HepG2 (cell line): ENCODE measurements around the gene KRTAP10-6. TPM values are rescaled to one million over a fixed set of nuclear protein-coding genes. Genes with fewer than 3 reads are reported as not detected.

ENCODE experiments used
- CC2D1A ChIP-seq: sonication (generic); formaldehyde crosslinking; IDR thresholded peaks from 2 replicates; pipeline ENCODE4 v1.8.1; 2023; ENCODE audit warnings: mild to moderate bottlenecking, missing genetic modification reagents
- CREB1 ChIP-seq, 2 experiments: fragments of 450-650 bp in 1 of 2; IDR thresholded peaks; 2 replicates each; pipeline ENCODE4 v1.6.1; 2016 to 2017; ENCODE audit warnings: control low read depth in 1 of 2, mild to moderate bottlenecking in 1 of 2, missing compliant biosample characterization in 1 of 2, missing genetic modification characterization in 1 of 2
- FOSL2 ChIP-seq: sonication (generic); formaldehyde crosslinking; IDR thresholded peaks from 2 replicates; pipeline ENCODE4 v1.4.0; 2020; ENCODE audit warnings: missing genetic modification reagents
- GATAD1 ChIP-seq: IDR thresholded peaks from 2 replicates; pipeline ENCODE4 v1.6.1; 2016; ENCODE audit warnings: missing genetic modification reagents, missing compliant biosample characterization
- HNF4A ChIP-seq: sonication (generic); formaldehyde crosslinking; IDR thresholded peaks from 2 replicates; pipeline ENCODE4 v1.4.0; 2020; ENCODE audit warnings: missing genetic modification reagents
- KDM2A ChIP-seq: sonication (generic); formaldehyde crosslinking; IDR thresholded peaks from 2 replicates; pipeline ENCODE4 v1.4.0; 2020; ENCODE audit warnings: low read depth, missing genetic modification reagents, borderline replicate concordance
- MIER2 ChIP-seq: IDR thresholded peaks from 2 replicates; pipeline ENCODE4 v1.6.1; 2016; ENCODE audit warnings: missing biosample characterization, missing genetic modification reagents
- RARA ChIP-seq: IDR thresholded peaks from 2 replicates; pipeline ENCODE4 v1.6.1; 2016; ENCODE audit warnings: missing genetic modification reagents, missing compliant biosample characterization
- RFXAP ChIP-seq: sonication (generic); formaldehyde crosslinking; IDR thresholded peaks from 2 replicates; pipeline ENCODE4 v1.4.0; 2020; ENCODE audit warnings: missing genetic modification reagents, borderline replicate concordance
- SOX5 ChIP-seq: IDR thresholded peaks from 2 replicates; pipeline ENCODE4 v1.6.1; 2016; ENCODE audit warnings: borderline replicate concordance
- SP140L ChIP-seq: sonication (generic); formaldehyde crosslinking; IDR thresholded peaks from 2 replicates; pipeline ENCODE4 v1.4.0; 2020; ENCODE audit warnings: missing genetic modification reagents, borderline replicate concordance
- ZNF431 ChIP-seq: sonication (generic); formaldehyde crosslinking; IDR thresholded peaks from 2 replicates; pipeline ENCODE4 v1.9.0; 2022; ENCODE audit warnings: missing genetic modification reagents, low read depth, mild to moderate bottlenecking, borderline replicate concordance
- ZNF460 ChIP-seq: sonication (generic); formaldehyde crosslinking; IDR thresholded peaks from 2 replicates; pipeline ENCODE4 v1.5.1; 2020; ENCODE audit warnings: missing genetic modification reagents, mild to moderate bottlenecking, borderline replicate concordance
- ZNF605 ChIP-seq: sonication (generic); formaldehyde crosslinking; IDR thresholded peaks from 2 replicates; pipeline ENCODE4 v1.8.0; 2022; ENCODE audit warnings: mild to moderate bottlenecking, missing genetic modification reagents
- ZNF747 ChIP-seq: sonication (generic); formaldehyde crosslinking; IDR thresholded peaks from 2 replicates; pipeline ENCODE4 v1.8.1; 2023; ENCODE audit warnings: missing genetic modification reagents, mild to moderate bottlenecking, borderline replicate concordance
- ZNF766 ChIP-seq: sonication (generic); formaldehyde crosslinking; IDR thresholded peaks from 2 replicates; pipeline ENCODE4 v1.5.0; 2020; ENCODE audit warnings: missing genetic modification reagents, borderline replicate concordance
- ZSCAN20 ChIP-seq: sonication (generic); formaldehyde crosslinking; IDR thresholded peaks from 2 replicates; pipeline ENCODE4 v1.4.0; 2020; ENCODE audit warnings: missing genetic modification reagents, mild to moderate bottlenecking, borderline replicate concordance
- polyA plus RNA-seq, 8 experiments: library from polyadenylated mRNA; depleted of rRNA in 3 of 8; stranded (reverse) in 7 of 8; unstranded in 1 of 8; fragments of >200 nt; fragmentation: Illumina TruSeq in 4 of 8; extraction: Trizol in 4 of 8; gene quantifications; 2 replicates each; pipeline versions ENCODE4 v1.2.1 to v1.2.3, GENCODE V29; 2011 to 2016; ENCODE audit warnings: low read depth in 4 of 8, missing spikeins in 1 of 8, mixed read lengths in 1 of 8; ENCODE audit not compliant: insufficient read depth in 1 of 8
- total RNA-seq, 5 experiments: library from RNA; depleted of rRNA; stranded (reverse); fragments of >200 nt; fragmentation: Illumina TruSeq; extraction: Trizol; gene quantifications; 2 replicates each; pipeline ENCODE4 v1.2.3, GENCODE V29; 2016; ENCODE audit warnings: low read depth in 1 of 5
- TF ChIP-seq, protein P1 (sequence below): sonication (generic); formaldehyde crosslinking; IDR thresholded peaks from 2 replicates; pipeline ENCODE4 v1.4.0; 2020; ENCODE audit warnings: missing genetic modification reagents, mild to moderate bottlenecking, borderline replicate concordance
- TF ChIP-seq, protein P2 (sequence below): IDR thresholded peaks from 2 replicates; pipeline ENCODE4 v1.6.1; 2016; ENCODE audit warnings: mild to moderate bottlenecking
- TF ChIP-seq, protein P3 (sequence below): sonication (generic); formaldehyde crosslinking; IDR thresholded peaks from 2 replicates; pipeline ENCODE4 v1.5.1; 2020; ENCODE audit warnings: missing genetic modification reagents, mild to moderate bottlenecking, borderline replicate concordance
- TF ChIP-seq, protein P4 (sequence below): IDR thresholded peaks from 2 replicates; pipeline ENCODE4 v1.6.1; 2016; ENCODE audit warnings: low read depth, control low read depth

Gene KRTAP10-6
- total and polyA plus RNA-seq, 2 of the 13 experiments (the other 11 are each of a cell fraction or from before 2014, with no cell fraction given): not detected

DNA sequence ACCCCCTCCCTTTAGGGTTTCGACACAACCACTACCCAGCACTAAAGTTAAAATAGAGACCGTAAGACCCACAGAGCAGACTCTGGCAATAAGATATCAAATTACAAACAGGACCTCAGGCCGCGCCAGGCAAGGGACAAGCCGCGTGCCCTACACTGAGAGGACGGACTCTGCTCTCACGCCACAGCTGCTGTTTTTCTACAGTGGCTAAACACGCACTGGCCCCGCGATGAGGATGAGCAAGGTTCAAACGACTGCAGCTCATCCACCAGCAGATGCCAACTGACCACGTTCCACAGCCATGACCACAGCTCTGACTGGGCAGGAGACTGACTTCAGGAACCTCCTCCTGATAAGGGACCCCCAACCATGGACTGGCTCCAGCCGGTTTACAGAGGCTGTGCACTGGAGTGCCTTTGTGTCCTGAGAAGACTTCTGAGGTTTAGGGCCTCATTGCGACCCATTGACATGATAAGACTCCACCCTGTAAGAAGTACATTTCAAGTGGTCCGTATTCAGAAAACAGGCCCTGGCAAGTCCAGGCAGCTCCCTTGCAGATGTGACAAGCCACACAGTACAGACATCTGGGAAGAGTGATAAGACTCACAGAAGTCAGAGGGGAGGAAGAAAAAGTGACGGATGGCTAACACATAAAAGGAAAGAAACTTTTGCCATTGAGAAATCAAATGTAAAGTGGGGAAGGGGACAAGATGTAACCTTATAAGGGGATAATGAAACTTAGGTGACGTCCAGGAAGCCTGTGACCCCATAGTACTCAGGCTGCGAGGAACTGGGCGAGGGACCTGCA lies 1.5 kb upstream of the KRTAP10-6 start (continued):
- peak; percentile 82 for TF ChIP-seq RARA
- peak; percentile 98 for TF ChIP-seq HNF4A (CRISPR knock-in tag)
- TF ChIP-seq SP140L: no peak
- TF ChIP-seq RFXAP (CRISPR knock-in tag): peak; percentile 60; the same call in 1 of the 2 replicates
- 0 out of 2 replicates have a peak, but pooled peaks have one; percentile 30 for TF ChIP-seq ZNF766 (CRISPR knock-in tag)
- peak; percentile 71 for TF ChIP-seq FOSL2 (CRISPR knock-in tag)
- peak; percentile 68; the same call in 1 of the 2 replicates for TF ChIP-seq ZNF605
- peak; percentile 46; the same call in 1 of the 2 replicates for TF ChIP-seq GATAD1
- TF ChIP-seq ZSCAN20 (CRISPR knock-in tag): no peak
- TF ChIP-seq, protein P1, sequence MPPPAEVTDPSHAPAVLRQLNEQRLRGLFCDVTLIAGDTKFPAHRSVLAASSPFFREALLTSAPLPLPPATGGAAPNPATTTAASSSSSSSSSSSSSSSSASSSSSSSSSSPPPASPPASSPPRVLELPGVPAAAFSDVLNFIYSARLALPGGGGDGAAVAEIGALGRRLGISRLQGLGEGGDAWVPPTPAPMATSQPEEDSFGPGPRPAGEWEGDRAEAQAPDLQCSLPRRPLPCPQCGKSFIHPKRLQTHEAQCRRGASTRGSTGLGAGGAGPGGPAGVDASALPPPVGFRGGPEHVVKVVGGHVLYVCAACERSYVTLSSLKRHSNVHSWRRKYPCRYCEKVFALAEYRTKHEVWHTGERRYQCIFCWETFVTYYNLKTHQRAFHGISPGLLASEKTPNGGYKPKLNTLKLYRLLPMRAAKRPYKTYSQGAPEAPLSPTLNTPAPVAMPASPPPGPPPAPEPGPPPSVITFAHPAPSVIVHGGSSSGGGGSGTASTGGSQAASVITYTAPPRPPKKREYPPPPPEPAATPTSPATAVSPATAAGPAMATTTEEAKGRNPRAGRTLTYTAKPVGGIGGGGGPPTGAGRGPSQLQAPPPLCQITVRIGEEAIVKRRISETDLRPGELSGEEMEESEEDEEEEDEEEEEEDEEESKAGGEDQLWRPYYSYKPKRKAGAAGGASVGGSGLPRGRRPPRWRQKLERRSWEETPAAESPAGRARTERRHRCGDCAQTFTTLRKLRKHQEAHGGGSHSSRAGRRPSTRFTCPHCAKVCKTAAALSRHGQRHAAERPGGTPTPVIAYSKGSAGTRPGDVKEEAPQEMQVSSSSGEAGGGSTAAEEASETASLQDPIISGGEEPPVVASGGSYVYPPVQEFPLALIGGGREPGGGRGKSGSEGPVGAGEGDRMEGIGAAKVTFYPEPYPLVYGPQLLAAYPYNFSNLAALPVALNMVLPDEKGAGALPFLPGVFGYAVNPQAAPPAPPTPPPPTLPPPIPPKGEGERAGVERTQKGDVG (CRISPR knock-in tag): peak; percentile 66; the same call in 1 of the 2 replicates
- TF ChIP-seq, protein P2, sequence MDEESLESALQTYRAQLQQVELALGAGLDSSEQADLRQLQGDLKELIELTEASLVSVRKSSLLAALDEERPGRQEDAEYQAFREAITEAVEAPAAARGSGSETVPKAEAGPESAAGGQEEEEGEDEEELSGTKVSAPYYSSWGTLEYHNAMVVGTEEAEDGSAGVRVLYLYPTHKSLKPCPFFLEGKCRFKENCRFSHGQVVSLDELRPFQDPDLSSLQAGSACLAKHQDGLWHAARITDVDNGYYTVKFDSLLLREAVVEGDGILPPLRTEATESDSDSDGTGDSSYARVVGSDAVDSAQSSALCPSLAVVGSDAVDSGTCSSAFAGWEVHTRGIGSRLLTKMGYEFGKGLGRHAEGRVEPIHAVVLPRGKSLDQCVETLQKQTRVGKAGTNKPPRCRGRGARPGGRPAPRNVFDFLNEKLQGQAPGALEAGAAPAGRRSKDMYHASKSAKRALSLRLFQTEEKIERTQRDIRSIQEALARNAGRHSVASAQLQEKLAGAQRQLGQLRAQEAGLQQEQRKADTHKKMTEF: peak; percentile 84
- TF ChIP-seq ZNF747 (CRISPR knock-in tag): peak; percentile 89
- TF ChIP-seq ZNF460 (CRISPR knock-in tag): peak; percentile 41; the same call in 1 of the 2 replicates
- TF ChIP-seq CC2D1A (CRISPR knock-in tag): 0 out of 2 replicates have a peak, but pooled peaks have one; percentile 38
- TF ChIP-seq, protein P3, sequence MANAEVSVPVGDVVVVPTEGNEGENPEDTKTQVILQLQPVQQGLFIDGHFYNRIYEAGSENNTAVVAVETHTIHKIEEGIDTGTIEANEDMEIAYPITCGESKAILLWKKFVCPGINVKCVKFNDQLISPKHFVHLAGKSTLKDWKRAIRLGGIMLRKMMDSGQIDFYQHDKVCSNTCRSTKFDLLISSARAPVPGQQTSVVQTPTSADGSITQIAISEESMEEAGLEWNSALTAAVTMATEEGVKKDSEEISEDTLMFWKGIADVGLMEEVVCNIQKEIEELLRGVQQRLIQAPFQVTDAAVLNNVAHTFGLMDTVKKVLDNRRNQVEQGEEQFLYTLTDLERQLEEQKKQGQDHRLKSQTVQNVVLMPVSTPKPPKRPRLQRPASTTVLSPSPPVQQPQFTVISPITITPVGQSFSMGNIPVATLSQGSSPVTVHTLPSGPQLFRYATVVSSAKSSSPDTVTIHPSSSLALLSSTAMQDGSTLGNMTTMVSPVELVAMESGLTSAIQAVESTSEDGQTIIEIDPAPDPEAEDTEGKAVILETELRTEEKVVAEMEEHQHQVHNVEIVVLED: peak; percentile 48; the same call in 1 of the 2 replicates
- no peak for TF ChIP-seq CREB1 (IDR thresholded peaks at IDR 0.05)
- no peak for TF ChIP-seq CREB1 (CRISPR knock-in tag; IDR thresholded peaks at IDR 0.05)
- TF ChIP-seq, protein P4, sequence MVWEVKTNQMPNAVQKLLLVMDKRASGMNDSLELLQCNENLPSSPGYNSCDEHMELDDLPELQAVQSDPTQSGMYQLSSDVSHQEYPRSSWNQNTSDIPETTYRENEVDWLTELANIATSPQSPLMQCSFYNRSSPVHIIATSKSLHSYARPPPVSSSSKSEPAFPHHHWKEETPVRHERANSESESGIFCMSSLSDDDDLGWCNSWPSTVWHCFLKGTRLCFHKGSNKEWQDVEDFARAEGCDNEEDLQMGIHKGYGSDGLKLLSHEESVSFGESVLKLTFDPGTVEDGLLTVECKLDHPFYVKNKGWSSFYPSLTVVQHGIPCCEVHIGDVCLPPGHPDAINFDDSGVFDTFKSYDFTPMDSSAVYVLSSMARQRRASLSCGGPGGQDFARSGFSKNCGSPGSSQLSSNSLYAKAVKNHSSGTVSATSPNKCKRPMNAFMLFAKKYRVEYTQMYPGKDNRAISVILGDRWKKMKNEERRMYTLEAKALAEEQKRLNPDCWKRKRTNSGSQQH (CRISPR knock-in tag): 0 out of 2 replicates have a peak, but pooled peaks have one; percentile 59
- TF ChIP-seq MIER2 (CRISPR knock-in tag): peak; percentile 61
- peak; percentile 80; the same call in 1 of the 2 replicates for TF ChIP-seq KDM2A (CRISPR knock-in tag)
- peak; percentile 78 for TF ChIP-seq SOX5
- TF ChIP-seq ZNF431 (CRISPR knock-in tag): 0 out of 2 replicates have a peak, but pooled peaks have one; percentile 61
